ENCODE data around the gene SYCP2L.
"Not testable (repeated sequence)": the region's sequence is repeated elsewhere in the genome, so short reads cannot be mapped to it uniquely, and the experiment has no call there.

SYCP2L gene

DNA sequence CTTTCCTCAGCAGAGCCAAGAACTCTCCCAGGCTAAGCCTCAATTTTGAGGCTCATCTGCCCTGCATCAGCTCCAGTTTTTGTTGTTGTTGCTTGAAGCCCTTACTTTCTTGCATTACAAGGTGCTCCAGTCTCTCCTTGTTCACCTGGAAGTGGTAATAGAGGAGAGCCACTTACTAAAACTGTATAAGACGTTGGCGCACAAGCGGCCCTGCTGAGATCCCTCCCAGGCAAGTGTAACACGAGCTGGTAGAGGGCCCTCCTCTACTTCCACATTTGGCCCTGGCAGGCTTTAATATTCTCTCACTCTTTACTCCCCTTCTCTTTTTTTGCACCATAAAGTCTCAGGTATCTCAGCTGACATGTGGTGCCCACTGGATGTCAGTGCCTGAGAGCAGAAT, 24.5 kb upstream of the SYCP2L start:
- H3K4me3 ChIP-seq (ENCODE audit: low read depth, low read length): no peak overlapping the region
- TF ChIP-seq, protein P1, sequence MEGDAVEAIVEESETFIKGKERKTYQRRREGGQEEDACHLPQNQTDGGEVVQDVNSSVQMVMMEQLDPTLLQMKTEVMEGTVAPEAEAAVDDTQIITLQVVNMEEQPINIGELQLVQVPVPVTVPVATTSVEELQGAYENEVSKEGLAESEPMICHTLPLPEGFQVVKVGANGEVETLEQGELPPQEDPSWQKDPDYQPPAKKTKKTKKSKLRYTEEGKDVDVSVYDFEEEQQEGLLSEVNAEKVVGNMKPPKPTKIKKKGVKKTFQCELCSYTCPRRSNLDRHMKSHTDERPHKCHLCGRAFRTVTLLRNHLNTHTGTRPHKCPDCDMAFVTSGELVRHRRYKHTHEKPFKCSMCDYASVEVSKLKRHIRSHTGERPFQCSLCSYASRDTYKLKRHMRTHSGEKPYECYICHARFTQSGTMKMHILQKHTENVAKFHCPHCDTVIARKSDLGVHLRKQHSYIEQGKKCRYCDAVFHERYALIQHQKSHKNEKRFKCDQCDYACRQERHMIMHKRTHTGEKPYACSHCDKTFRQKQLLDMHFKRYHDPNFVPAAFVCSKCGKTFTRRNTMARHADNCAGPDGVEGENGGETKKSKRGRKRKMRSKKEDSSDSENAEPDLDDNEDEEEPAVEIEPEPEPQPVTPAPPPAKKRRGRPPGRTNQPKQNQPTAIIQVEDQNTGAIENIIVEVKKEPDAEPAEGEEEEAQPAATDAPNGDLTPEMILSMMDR (IDR thresholded peaks at IDR 0.05; ENCODE audit: low read depth, low read length): no peak

- H3K4me3 ChIP-seq (ENCODE audit: low read depth, low read length): not testable (repeated sequence)
Measured at GRCh38 chr6:10863031-10863430, 23.8 kb upstream of the SYCP2L start.

GRCh38 chr6:10866709-10867108, 20.1 kb upstream of the SYCP2L start:
- H3K4me3 ChIP-seq (ENCODE audit: low read depth, low read length): not testable (repeated sequence)

DNA sequence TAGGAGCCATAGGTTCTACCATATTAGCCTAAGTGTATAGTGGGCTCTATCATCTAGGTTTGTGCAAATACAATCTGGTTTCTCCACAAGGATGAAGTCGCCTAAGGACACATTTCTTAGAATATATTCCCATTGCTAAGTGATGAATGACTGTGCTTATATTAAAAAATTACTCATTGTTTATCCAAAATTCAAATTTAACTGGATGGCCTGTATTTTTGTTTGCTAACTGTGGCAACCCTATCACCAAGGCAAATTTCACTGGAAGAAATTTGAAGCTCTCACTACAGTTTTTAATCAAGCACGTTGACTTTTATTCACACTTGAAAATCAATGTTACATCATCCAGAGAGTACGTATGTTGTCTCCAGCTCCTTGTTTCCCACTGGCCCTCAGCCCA, 18.9 kb upstream of the SYCP2L start:
- TF ChIP-seq, protein P1 (IDR thresholded peaks at IDR 0.05; ENCODE audit: low read depth, low read length): no peak
- no peak overlapping the region for H3K4me3 ChIP-seq (ENCODE audit: low read depth, low read length)

DNA sequence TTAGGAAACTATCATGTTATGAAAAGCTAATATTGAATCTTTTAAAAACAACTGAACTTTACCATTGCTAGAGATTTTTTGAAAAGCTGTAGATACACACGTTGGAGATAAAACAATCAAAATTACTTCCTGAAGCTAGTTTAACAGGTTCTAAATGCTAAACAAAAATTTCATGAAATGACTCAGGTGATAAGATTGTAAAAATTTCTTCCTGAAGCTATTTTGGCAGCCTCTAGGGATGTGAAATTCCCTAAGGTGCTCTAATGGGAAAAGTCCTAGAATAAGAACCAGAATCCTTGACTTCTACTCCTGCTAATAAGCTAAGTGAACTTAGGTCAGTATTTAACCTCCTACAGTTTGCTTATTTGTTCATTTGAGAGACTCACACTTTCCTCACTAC, 13.5 kb upstream of the SYCP2L start:
- H3K4me3 ChIP-seq (ENCODE audit: low read depth, low read length): no peak overlapping the region
- TF ChIP-seq, protein P1 (IDR thresholded peaks at IDR 0.05; ENCODE audit: low read depth, low read length): no peak

DNA sequence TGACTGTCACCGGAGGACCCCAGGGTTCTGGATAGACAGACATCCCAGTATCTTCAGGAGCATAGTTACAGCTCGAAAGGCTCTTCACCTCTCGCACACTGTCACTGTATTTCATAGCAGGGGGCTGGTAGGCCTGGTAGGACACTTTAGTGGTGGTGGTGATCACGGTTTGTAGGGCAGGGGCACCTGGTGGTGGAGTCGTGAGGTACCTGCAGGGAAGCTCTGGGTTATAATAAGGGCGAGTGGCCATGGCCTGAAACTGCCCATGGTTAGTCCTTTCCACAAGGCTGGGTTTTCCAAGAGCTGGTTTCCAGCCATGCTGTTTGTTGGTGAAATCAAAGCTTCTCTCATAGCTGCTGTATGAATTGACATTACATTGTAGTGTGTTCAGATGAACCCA, 12.6 kb upstream of the SYCP2L start:
- no peak overlapping the region for H3K4me3 ChIP-seq (ENCODE audit: low read depth, low read length)
- TF ChIP-seq, protein P1 (IDR thresholded peaks at IDR 0.05; ENCODE audit: low read depth, low read length): no peak

- no peak overlapping the region for H3K4me3 ChIP-seq (ENCODE audit: low read depth, low read length)
- TF ChIP-seq, protein P1 (IDR thresholded peaks at IDR 0.05; ENCODE audit: low read depth, low read length): no peak
Measured at GRCh38 chr6:10875026-10875425, 11.8 kb upstream of the SYCP2L start.

DNA sequence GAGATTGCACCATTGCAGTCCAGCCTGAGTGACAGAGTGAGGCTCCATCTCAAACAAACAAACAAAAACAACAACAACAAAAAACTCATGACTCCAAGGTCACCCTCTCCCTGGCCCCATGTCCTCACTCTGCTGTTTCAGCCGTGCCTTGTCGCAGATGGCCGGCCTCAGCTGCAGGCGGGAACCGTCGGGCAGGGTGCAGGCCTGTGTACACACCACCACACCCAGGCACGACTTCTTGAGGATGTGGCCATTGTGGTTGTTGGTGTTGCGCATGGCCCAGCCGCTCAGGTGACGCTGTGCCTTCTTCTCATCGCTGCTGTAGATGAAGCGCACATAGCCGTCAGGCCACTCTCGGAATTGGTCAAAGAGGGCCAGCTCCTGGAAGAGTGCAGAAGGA, 9.8 kb upstream of the SYCP2L start:
- TF ChIP-seq, protein P1 (IDR thresholded peaks at IDR 0.05; ENCODE audit: low read depth, low read length): no peak
- H3K4me3 ChIP-seq (ENCODE audit: low read depth, low read length): no peak overlapping the region

DNA sequence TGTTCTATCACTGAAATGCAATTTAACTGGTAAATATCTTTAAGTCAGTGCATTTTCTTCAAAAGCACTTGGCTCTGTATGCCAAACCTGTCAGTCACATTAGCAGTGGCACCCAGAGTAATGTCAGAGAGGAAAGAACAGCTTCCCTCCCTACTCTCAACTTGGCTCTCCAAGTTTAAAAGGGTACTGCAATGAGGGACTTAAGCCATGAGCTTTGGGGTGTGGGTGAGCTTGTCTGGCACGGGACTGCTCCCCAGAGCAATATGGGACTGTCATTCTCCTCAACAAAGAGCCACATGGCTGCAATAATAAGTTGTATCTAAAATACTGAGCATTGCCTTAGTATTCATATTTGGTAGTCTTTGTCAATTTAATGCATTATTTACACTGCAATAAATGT, 9.0 kb upstream of the SYCP2L start:
- no peak overlapping the region for H3K4me3 ChIP-seq (ENCODE audit: low read depth, low read length)
- TF ChIP-seq, protein P1 (IDR thresholded peaks at IDR 0.05; ENCODE audit: low read depth, low read length): no peak
